Pancreas (tissue), 10 donors: ENCODE measurements around the gene F13B. TPM values are rescaled to one million over a fixed set of nuclear protein-coding genes. Genes with fewer than 3 reads are reported as not detected.

Experiments
- ATAC-seq, 4 donors: fragments of 200-7000 bp; cut with Tn5 transposase; one replicate each; pipeline versions ENCODE4 v1.8.0 to v1.9.1; 2020; ENCODE audit warnings: mild to moderate bottlenecking in 4 of 4, moderate library complexity in 4 of 4
- DNase-seq, 6 donors: peaks; one replicate each; pipeline ENCODE4 v3.0.0-alpha.2; 2020
- FAIRE-seq: peaks from 2 replicates; lab custom pipeline; 2012; peaks lifted over from hg19 to GRCh38; lab: Jason Lieb, UNC
- H3K27ac ChIP-seq, 4 donors: fragments of 200-600 bp; sonication (generic); 1 replicate in 3 of 4; 2 replicates in 1 of 4; pipeline versions ENCODE4 v1.5.0 to v1.8.0; 2020
- H3K27me3 ChIP-seq, 4 donors: fragments of 200-600 bp; one replicate each; pipeline ENCODE4 v1.8.0; 2021
- H3K36me3 ChIP-seq, 3 donors: fragments of 200-600 bp; sonication (generic) in 1 of 3; one replicate each; pipeline versions ENCODE4 v1.5.0 to v1.8.0; 2020 to 2021
- H3K4me1 ChIP-seq, 3 donors: fragments of 200-600 bp; one replicate each; pipeline ENCODE4 v1.8.0; 2021
- H3K4me3 ChIP-seq, 4 donors: fragments of 200-600 bp; sonication (generic) in 2 of 4; one replicate each; pipeline versions ENCODE4 v1.5.0 to v1.8.0; 2020 to 2021
- H3K9me3 ChIP-seq, 4 donors: fragments of 200-600 bp; one replicate each; pipeline ENCODE4 v1.8.0; 2021
- CTCF ChIP-seq, 4 donors: fragments of 200-600 bp; sonication (generic) in 3 of 4; IDR thresholded peaks; one replicate each; pipeline versions ENCODE4 v1.5.0 to v1.8.0; 2021; ENCODE audit warnings: antibody characterized with exemption in 4 of 4
- WGBS, 2 donors: extraction: QIAGEN DNeasy Blood & Tissue Kit; methylation state at CpG; one replicate each; pipeline ENCODE4 v1.1.7; 2013; 5-methylcytosine and 5-hydroxymethylcytosine counted together
- intact Hi-C, 3 donors: fragments of 100-400 bp; cut with DNase I; formaldehyde crosslinking; loops; one replicate each; pipeline versions ENCODE4 v1.11.1 to v1.14.2; 2022
- polyA plus RNA-seq, 2 donors: library from polyadenylated mRNA; stranded (reverse); fragments of 200-250 nt; gene quantifications; one replicate each; pipeline ENCODE4 v1.2.3, GENCODE V29; 2013
- total RNA-seq, 6 donors: library from RNA; stranded (reverse); fragmentation: NEBNext Ultra II Directional in 4 of 6; extraction: Animal tissue kit (Norgen Biotek cat#: 25700) in 4 of 6; gene quantifications; one replicate each; pipeline versions ENCODE4 v1.2.1 to v1.2.4, GENCODE V29; 2021 to 2023
- donor health status: healthy with polysubstance abuse.
- donor health status: DM: no; HTN: no; CAD: no; lungs with moderate emphysema.
- donor health status: DM: no; HTN: no; CAD: no.
- donor health status: control.
- donor health status: control.
- donor health status: Bipolar disorder and iron deficiency.
- donor health status: DM: yes; HTN: yes; CAD: no.
- donor health status: DM: no; HTN: no; CAD: no.
- donor health status: DM: no; HTN: no; CAD: no.
- donor health status: DM: yes; HTN: yes; CAD: no.

The F13B gene
- total and polyA plus RNA-seq, 8 donors: not detected

DNA sequence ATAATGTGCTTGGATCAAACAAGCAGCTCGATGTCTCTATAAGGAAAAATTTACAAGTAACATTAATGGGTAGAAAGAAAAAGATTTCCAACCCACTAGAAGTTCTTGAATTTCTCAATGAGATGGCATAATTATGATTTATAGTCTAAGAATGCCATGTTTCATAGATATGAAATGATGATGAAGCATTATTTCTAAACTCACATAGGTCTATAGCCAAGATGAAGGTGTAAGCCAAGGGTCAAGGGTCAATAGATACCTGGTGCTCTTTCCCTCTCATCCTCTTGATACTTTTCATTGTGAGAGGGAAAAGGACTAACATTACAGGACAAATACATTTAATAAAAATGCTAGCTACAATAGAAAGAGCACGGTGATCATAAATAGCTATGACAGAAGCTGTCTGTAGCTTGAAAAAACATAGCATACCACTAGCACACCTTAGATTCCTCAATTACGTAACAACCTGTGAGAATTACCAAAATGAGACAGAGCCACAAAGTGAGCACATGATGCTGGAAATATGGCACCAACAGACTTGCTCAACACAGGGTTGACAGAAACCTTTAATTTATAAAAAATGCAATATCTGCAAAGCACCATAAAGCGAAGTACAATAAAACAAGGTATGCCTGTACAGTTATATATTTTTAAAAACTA, 26.3 kb upstream of the F13B start:
- no peak overlapping the region for H3K4me3 ChIP-seq
- intact Hi-C loops: no loop called here
- ATAC-seq (no peak), FAIRE-seq (no peak), DNase-seq (no peak)
- no peaks in the 10 kb centered on the region for H3K4me1 ChIP-seq
- WGBS, 2 donors: 97 to 98% methylated on average over 4 of the region's 4 CpGs
- H3K27ac ChIP-seq: no peak overlapping the region
- H3K9me3 ChIP-seq: no peaks in the 10 kb centered on the region
- no peak for TF ChIP-seq CTCF (IDR thresholded peaks at IDR 0.05)
- H3K36me3 ChIP-seq: no peaks in the 10 kb centered on the region
- no peaks in the 10 kb centered on the region for H3K27me3 ChIP-seq

- Histone ChIP-seq H3K36me3 (no peaks in the 10 kb centered on the region), H3K27me3 (no peaks in the 10 kb centered on the region), H3K9me3 (no peaks in the 10 kb centered on the region), H3K4me1 (no peaks in the 10 kb centered on the region), H3K4me3 (no peak overlapping the region), H3K27ac (no peak overlapping the region)
- ATAC-seq: no peak
- TF ChIP-seq CTCF (IDR thresholded peaks at IDR 0.05): no peak
- intact Hi-C loops: no loop called here
- DNase-seq: no peak
- WGBS, 2 donors: 98 to 99% methylated on average over 1 of the region's 1 CpG
- no peak for FAIRE-seq
Observed at GRCh38 chr1:197092491-197093023, 25.5 kb upstream of the F13B start.

DNA sequence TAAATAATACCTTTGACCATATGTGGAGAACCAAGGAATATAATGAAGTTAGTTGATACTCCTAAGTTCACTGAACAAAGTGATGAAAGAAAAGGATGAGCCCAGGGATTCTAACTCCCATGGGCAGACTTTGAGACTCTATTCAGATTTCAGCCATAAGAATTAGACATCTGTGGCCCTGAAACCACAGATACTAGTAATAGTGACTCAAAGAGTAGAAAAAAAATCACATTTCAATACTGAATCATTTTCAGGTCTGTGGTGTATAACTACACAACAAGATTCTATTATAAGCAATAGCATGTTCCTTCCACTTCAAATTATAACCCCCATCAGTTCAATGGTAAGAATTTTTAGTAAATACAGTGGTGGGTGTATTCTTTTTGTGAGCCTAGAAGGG, 16.4 kb upstream of the F13B start:
- intact Hi-C loops: no loop called here

GRCh38 chr1:197081117-197081753, 14.2 kb upstream of the F13B start:
- Histone ChIP-seq H3K4me3 (no peak overlapping the region), H3K9me3 (no peaks in the 10 kb centered on the region), H3K36me3 (no peaks in the 10 kb centered on the region), H3K27me3 (no peaks in the 10 kb centered on the region), H3K4me1 (no peaks in the 10 kb centered on the region), H3K27ac (no peak overlapping the region)
- DNase-seq (no peak), FAIRE-seq (no peak), ATAC-seq (no peak)
- WGBS, 2 donors: 96 to 97% methylated on average over 5 of the region's 5 CpGs
- TF ChIP-seq CTCF (IDR thresholded peaks at IDR 0.05): no peak
- intact Hi-C loops: no loop called here

More for the DNA sequence above, 16.4 kb upstream of the F13B start:
- H3K27me3 ChIP-seq: no peaks in the 10 kb centered on the region
- no peak for DNase-seq
- no peak overlapping the region for H3K4me3 ChIP-seq
- TF ChIP-seq CTCF (IDR thresholded peaks at IDR 0.05): no peak
- no peaks in the 10 kb centered on the region for H3K36me3 ChIP-seq
- H3K9me3 ChIP-seq: no peaks in the 10 kb centered on the region
- no peaks in the 10 kb centered on the region for H3K4me1 ChIP-seq
- no peak overlapping the region for H3K27ac ChIP-seq
- no peak for ATAC-seq
- FAIRE-seq: no peak

DNA sequence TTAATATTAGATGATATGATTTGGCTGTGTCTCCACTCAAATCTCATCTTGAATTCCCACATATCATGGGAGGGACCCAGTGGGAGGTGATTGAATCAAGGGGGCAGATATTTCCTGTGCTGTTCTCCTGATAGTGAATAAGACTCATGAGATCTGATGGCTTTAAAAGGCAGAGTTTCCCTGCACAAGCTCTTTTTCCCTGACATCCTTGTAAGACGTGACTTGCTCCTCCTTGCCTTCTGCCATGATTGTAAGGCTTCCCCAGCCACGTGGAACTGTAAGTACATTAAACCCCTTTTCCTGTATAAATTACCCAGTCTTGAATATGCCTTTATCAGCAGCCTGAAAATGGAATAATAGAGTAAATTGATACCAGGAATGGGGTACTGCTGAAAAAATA, 13.3 kb upstream of the F13B start:
- no peak for DNase-seq

More for the DNA sequence above, 13.3 kb upstream of the F13B start:
- H3K27ac ChIP-seq: no peak overlapping the region
- FAIRE-seq: no peak
- no peaks in the 10 kb centered on the region for H3K4me1 ChIP-seq
- no peaks in the 10 kb centered on the region for H3K36me3 ChIP-seq
- 85 to 89% methylated on average over 2 of the region's 2 CpGs for WGBS, 2 donors
- H3K4me3 ChIP-seq: no peak overlapping the region
- intact Hi-C loops: no loop called here
- no peaks in the 10 kb centered on the region for H3K9me3 ChIP-seq
- TF ChIP-seq CTCF (IDR thresholded peaks at IDR 0.05): no peak
- ATAC-seq: no peak
- no peaks in the 10 kb centered on the region for H3K27me3 ChIP-seq
